Progenitor cell of endocrine pancreas (in vitro differentiated cells): ENCODE data around the gene RPRD2. TPM values are rescaled to one million over a fixed set of nuclear protein-coding genes. Genes with fewer than 3 reads are reported as not detected.

Experiments used
- DNase-seq: peaks from one replicate; pipeline ENCODE4 v3.0.0; 2021; ENCODE audit warnings: low spot score; ENCODE audit not compliant: unreplicated experiment
- H3K27ac Mint-ChIP-seq: 2 replicates; pipeline ENCODE4 v1.8.0; 2021; ENCODE audit warnings: mild to moderate bottlenecking, moderate library complexity, mixed read lengths
- H3K27me3 Mint-ChIP-seq: 2 replicates; pipeline ENCODE4 v1.8.0; 2021; ENCODE audit warnings: mixed read lengths
- H3K36me3 Mint-ChIP-seq: 2 replicates; pipeline ENCODE4 v1.8.0; 2022; ENCODE audit warnings: mixed read lengths; ENCODE audit not compliant: insufficient read depth
- H3K4me1 Mint-ChIP-seq: 2 replicates; pipeline ENCODE4 v1.8.0; 2021; ENCODE audit warnings: low read depth, mixed read lengths
- H3K4me3 Mint-ChIP-seq: 2 replicates; pipeline ENCODE4 v1.8.0; 2021; ENCODE audit warnings: low read depth, mild to moderate bottlenecking, moderate library complexity, mixed read lengths
- H3K9me3 Mint-ChIP-seq: 2 replicates; pipeline ENCODE4 v1.8.0; 2021; ENCODE audit warnings: low read depth, mixed read lengths
- CTCF ChIP-seq: fragments of 200-600 bp; sonication (generic); IDR thresholded peaks from one replicate; pipeline ENCODE4 v1.5.0; 2021; ENCODE audit warnings: antibody characterized with exemption, mild to moderate bottlenecking; ENCODE audit not compliant: unreplicated experiment
- total RNA-seq: library from RNA; stranded (reverse); gene quantifications from 2 replicates; pipeline ENCODE4 v1.2.1, GENCODE V29; 2021

Gene RPRD2
- total RNA-seq, 1 donor from 2014 or later, result 42.6 TPM

- Mint-ChIP-seq H3K9me3 (no peaks in the 10 kb centered on the region), H3K4me1 (peaks cover 26% of the 10 kb centered on the region), H3K27me3 (no peaks in the 10 kb centered on the region), H3K36me3 (no peaks in the 10 kb centered on the region), H3K27ac (peak overlapping the region; percentile 60), H3K4me3 (no peak overlapping the region)
- TF ChIP-seq CTCF, result no peak
- DNase-seq, result no peak
Measured at GRCh38 chr1:150385537-150386445, 21.8 kb downstream of the RPRD2 start.

- H3K27ac Mint-ChIP-seq, result peak overlapping the region; percentile 82
- H3K36me3 Mint-ChIP-seq, result no peaks in the 10 kb centered on the region
- peaks cover 26% of the 10 kb centered on the region for H3K4me1 Mint-ChIP-seq
- no peak overlapping the region for H3K4me3 Mint-ChIP-seq
- no peak for TF ChIP-seq CTCF
- H3K9me3 Mint-ChIP-seq, result no peaks in the 10 kb centered on the region
- no peak for DNase-seq
- H3K27me3 Mint-ChIP-seq, result no peaks in the 10 kb centered on the region
Measured at GRCh38 chr1:150386592-150386991, 22.6 kb downstream of the RPRD2 start.

GRCh38 chr1:150387200-150387599, 23.3 kb downstream of the RPRD2 start:
- Mint-ChIP-seq H3K9me3 (no peaks in the 10 kb centered on the region), H3K27me3 (no peaks in the 10 kb centered on the region), H3K27ac (peak overlapping the region; percentile 82), H3K36me3 (no peaks in the 10 kb centered on the region), H3K4me1 (peaks cover 26% of the 10 kb centered on the region), H3K4me3 (peak overlapping the region; percentile 6)
- no peak for DNase-seq
- no peak for TF ChIP-seq CTCF

DNA sequence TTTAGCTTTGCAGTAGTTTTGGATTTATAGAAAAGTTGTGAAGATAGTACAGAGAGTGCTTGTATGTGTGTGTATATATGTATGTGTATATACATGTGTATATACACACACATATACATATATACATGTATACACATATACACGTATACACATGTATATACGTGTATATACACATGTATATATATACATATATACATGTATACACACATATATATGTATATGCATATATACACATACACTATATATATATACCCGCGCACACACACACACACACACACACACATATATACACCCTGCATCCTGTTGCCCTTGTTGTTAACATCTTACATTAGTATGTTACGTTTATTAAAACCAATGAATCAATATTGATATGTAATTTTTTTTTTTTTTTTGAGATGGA, 24.3 kb downstream of the RPRD2 start:
- H3K4me3 Mint-ChIP-seq, result no peak overlapping the region
- H3K27ac Mint-ChIP-seq, result no peak overlapping the region
- TF ChIP-seq CTCF, result no peak
- DNase-seq, result no peak
- no peaks in the 10 kb centered on the region for H3K36me3 Mint-ChIP-seq
- no peaks in the 10 kb centered on the region for H3K9me3 Mint-ChIP-seq
- peaks cover 26% of the 10 kb centered on the region for H3K4me1 Mint-ChIP-seq
- no peaks in the 10 kb centered on the region for H3K27me3 Mint-ChIP-seq

GRCh38 chr1:150389650-150390049, 25.7 kb downstream of the RPRD2 start:
- peaks cover 24% of the 10 kb centered on the region for H3K4me1 Mint-ChIP-seq
- no peaks in the 10 kb centered on the region for H3K36me3 Mint-ChIP-seq
- H3K9me3 Mint-ChIP-seq, result no peaks in the 10 kb centered on the region
- DNase-seq, result no peak
- H3K4me3 Mint-ChIP-seq, result no peak overlapping the region
- no peaks in the 10 kb centered on the region for H3K27me3 Mint-ChIP-seq
- TF ChIP-seq CTCF, result no peak
- peak overlapping the region; percentile 87 for H3K27ac Mint-ChIP-seq
